Small intestine (tissue), 7 donors: ENCODE results near the gene SYP. TPM values are rescaled to one million over a fixed set of nuclear protein-coding genes. Genes with fewer than 3 reads are reported as not detected.
"Not testable (repeated sequence)": the region's sequence is repeated elsewhere in the genome, so short reads cannot be mapped to it uniquely, and the experiment has no call there.

Source experiments
- DNase-seq, 2 donors: peaks; one replicate each; pipeline versions ENCODE4 v3.0.0 to v3.0.0-alpha.2; 2013
- FAIRE-seq: peaks from 2 replicates; lab custom pipeline; 2012; peaks lifted over from hg19 to GRCh38; lab: Jason Lieb, UNC
- H3K27ac ChIP-seq, 3 donors: one replicate each; pipeline ENCODE4 v1.5.1; 2013; ENCODE audit warnings: low read length in 2 of 3, mild to moderate bottlenecking in 2 of 3, control low read depth in 1 of 3, inconsistent platforms in 1 of 3, low read depth in 1 of 3, moderate library complexity in 1 of 3
- H3K27me3 ChIP-seq, 3 donors: one replicate each; pipeline ENCODE4 v1.6.1; 2013; ENCODE audit warnings: low read length in 3 of 3, inconsistent platforms in 1 of 3; ENCODE audit not compliant: control insufficient read depth in 3 of 3, insufficient read depth in 3 of 3
- H3K36me3 ChIP-seq, 3 donors: one replicate each; pipeline ENCODE4 v1.6.1; 2013; ENCODE audit warnings: low read length in 3 of 3, inconsistent platforms in 1 of 3, low read depth in 1 of 3, mild to moderate bottlenecking in 1 of 3, moderate library complexity in 1 of 3; ENCODE audit not compliant: control insufficient read depth in 3 of 3, insufficient read depth in 2 of 3
- H3K4me1 ChIP-seq, 3 donors: one replicate each; pipeline ENCODE4 v1.6.1; 2013; ENCODE audit warnings: low read length in 2 of 3, inconsistent platforms in 1 of 3, low read depth in 1 of 3, mild to moderate bottlenecking in 1 of 3, moderate library complexity in 1 of 3; ENCODE audit not compliant: control insufficient read depth in 3 of 3, insufficient read depth in 2 of 3
- H3K4me3 ChIP-seq, 3 donors: one replicate each; pipeline ENCODE4 v1.5.1; 2013; ENCODE audit warnings: low read length in 3 of 3, control low read depth in 1 of 3, inconsistent platforms in 1 of 3, low read depth in 1 of 3, mild to moderate bottlenecking in 1 of 3, moderate library complexity in 1 of 3
- H3K9me3 ChIP-seq, 2 donors: one replicate each; pipeline ENCODE4 v1.6.1; 2013; ENCODE audit warnings: low read depth in 1 of 2, low read length in 1 of 2; ENCODE audit not compliant: control insufficient read depth in 2 of 2, insufficient read depth in 1 of 2
- WGBS, 3 donors: extraction: QIAGEN DNeasy Blood & Tissue Kit; methylation state at CpG; one replicate each; pipeline ENCODE4 v1.1.7; 2013; 5-methylcytosine and 5-hydroxymethylcytosine counted together
- polyA plus RNA-seq, 4 donors: library from polyadenylated mRNA; stranded (reverse) in 3 of 4; unstranded in 1 of 4; fragments of 200-250 nt in 3 of 4; fragments of 120-200 nt in 1 of 4; gene quantifications; one replicate each; pipeline versions ENCODE4 v1.2.1 to v1.2.3, GENCODE V29; 2013
- donor health status: healthy with polysubstance abuse.
- donor health status: control.
- donor health status: control.
- donor health status: Bipolar disorder and iron deficiency.
- donor health status: healthy.

SYP gene
- polyA plus RNA-seq, 4 donors, result 2.2 to 33.5 (median 7.0) TPM

- 74 to 88% (median 79%) methylated on average over 7 of the region's 7 CpGs for WGBS, 3 donors
- peaks cover 0 to 33% of the 10 kb centered on the region in 2 donors for H3K9me3 ChIP-seq
- H3K36me3 ChIP-seq, DNase-seq, H3K27ac ChIP-seq, H3K27me3 ChIP-seq, FAIRE-seq, H3K4me1 ChIP-seq, H3K4me3 ChIP-seq: not testable (repeated sequence)
Measured at GRCh38 chrX:49143154-49143553, 56.8 kb downstream of the SYP start.

- FAIRE-seq, H3K27ac ChIP-seq, H3K4me1 ChIP-seq, H3K4me3 ChIP-seq, H3K36me3 ChIP-seq, H3K27me3 ChIP-seq, DNase-seq: not testable (repeated sequence)
- peaks cover 0 to 33% of the 10 kb centered on the region in 2 donors for H3K9me3 ChIP-seq
- 57 to 72% (median 69%) methylated on average over 9 of the region's 9 CpGs for WGBS, 3 donors
Measured at GRCh38 chrX:49142264-49142663, 57.7 kb downstream of the SYP start.

GRCh38 chrX:49139713-49140112 lies 60.3 kb downstream of the SYP start:
- no peak for DNase-seq
- Histone ChIP-seq H3K4me1 (no peaks in the 10 kb centered on the region), H3K36me3 (peaks cover 0 to 2% (median 0%) of the 10 kb centered on the region in 3 donors), H3K27ac (no peak overlapping the region), H3K27me3 (no peaks in the 10 kb centered on the region), H3K4me3 (no peak overlapping the region), H3K9me3 (peaks cover 0 to 33% of the 10 kb centered on the region in 2 donors)
- WGBS, 3 donors, result 64 to 82% (median 68%) methylated on average over 4 of the region's 4 CpGs
- no peak for FAIRE-seq

Other genes with a start within 250 kb of the SYP start
- gene OTUD5, start 242.6 kb downstream of the SYP start, polyA plus RNA-seq, result 10 to 100 TPM; 28.3 to 57.5 (median 42.3) TPM
- gene KCND1, start 228.3 kb downstream of the SYP start, polyA plus RNA-seq, result 1 to 10 TPM in 2 of 4 donors, under 1 TPM in 2; 0.27 to 1.7 (median 0.78) TPM
- gene GRIPAP1, start 197.9 kb downstream of the SYP start, polyA plus RNA-seq, result 10 to 100 TPM; 18.1 to 43.1 (median 26.5) TPM
- gene TFE3, start 156.8 kb downstream of the SYP start, polyA plus RNA-seq, result 10 to 100 TPM; 23.3 to 27.4 (median 23.6) TPM
- gene CCDC120, start 141.2 kb downstream of the SYP start, polyA plus RNA-seq, result 10 to 100 TPM in 3 of 4 donors, 1 to 10 TPM in 1; 5.7 to 26.8 (median 14.4) TPM
- 10 to 100 TPM in 1 of 4 donors, 1 to 10 TPM in 3; 1.3 to 12.8 (median 5.6) TPM for gene PRAF2, start 126.2 kb downstream of the SYP start, polyA plus RNA-seq
- gene WDR45, start 120.3 kb downstream of the SYP start, polyA plus RNA-seq, result 100 to 1,000 TPM in 1 of 4 donors, 10 to 100 TPM in 3; 47.3 to 122 (median 73.1) TPM
- 10 to 100 TPM; 17.6 to 22.2 (median 19.6) TPM for gene GPKOW, start 76.5 kb downstream of the SYP start, polyA plus RNA-seq
- 1 to 10 TPM; 3.1 to 10.0 (median 6.4) TPM for gene MAGIX, start 37.4 kb downstream of the SYP start, polyA plus RNA-seq
- 100 to 1,000 TPM in 2 of 4 donors, 10 to 100 TPM in 2; 47.6 to 189 (median 112) TPM for gene PLP2, start 28.3 kb downstream of the SYP start, polyA plus RNA-seq
- gene PRICKLE3, start 13.8 kb downstream of the SYP start, polyA plus RNA-seq, result 1 to 10 TPM; 3.6 to 6.8 (median 5.5) TPM
- gene CACNA1F, start 33.1 kb upstream of the SYP start, polyA plus RNA-seq, result 1 to 10 TPM in 1 of 4 donors, under 1 TPM in 3; 0.22 to 1.7 (median 0.31) TPM
- 10 to 100 TPM; 11.1 to 18.8 (median 12.4) TPM for gene CCDC22, start 35.3 kb upstream of the SYP start, polyA plus RNA-seq
- under 1 TPM in 2 of 4 donors, not detected in 2; 0.31 to 0.47 TPM for gene FOXP3, start 64.5 kb upstream of the SYP start, polyA plus RNA-seq
- 1 to 10 TPM in 3 of 4 donors, under 1 TPM in 1; 0.67 to 3.4 (median 2.3) TPM for gene PPP1R3F, start 69.6 kb upstream of the SYP start, polyA plus RNA-seq
- gene GAGE10, start 103.5 kb upstream of the SYP start, polyA plus RNA-seq, result not detected
- gene GAGE12J, start 121.8 kb upstream of the SYP start, polyA plus RNA-seq, result not detected
- not detected for gene GAGE13, start 131.4 kb upstream of the SYP start, polyA plus RNA-seq